Femur (tissue), 1 donor: ENCODE measurements around the gene HAO2.
A peak's percentile ranks its signal among the peaks of the same experiment; 100 is the strongest.
"Not testable (repeated sequence)": the region's sequence is repeated elsewhere in the genome, so short reads cannot be mapped to it uniquely, and the experiment has no call there.

Source experiments
- DNase-seq: peaks from one replicate; pipeline ENCODE4 v3.0.0-alpha.2; 2017

Gene HAO2

DNA sequence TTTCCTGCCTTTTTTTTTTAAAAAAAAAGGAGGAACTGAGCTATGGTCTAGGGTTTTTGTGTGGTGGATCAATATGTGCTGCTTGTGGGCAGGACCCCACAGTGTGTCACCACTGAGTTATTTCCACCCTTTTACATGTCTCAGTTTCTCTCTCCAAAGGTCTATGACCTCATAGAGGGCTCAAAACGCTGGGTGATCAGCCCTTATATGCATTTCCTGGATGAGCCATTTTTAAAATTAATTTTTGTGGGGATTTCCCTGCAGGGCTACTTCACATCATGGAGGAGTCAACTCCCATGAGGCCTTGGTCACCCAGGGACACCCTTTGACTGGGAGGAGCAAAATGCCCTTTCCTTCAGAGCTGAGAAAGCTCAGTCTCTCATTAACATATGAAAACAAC is 20.7 kb upstream of the HAO2 start:
- no peak for DNase-seq

- no peak for DNase-seq
These were observed 19.6 kb upstream of the HAO2 start for GRCh38 chr1:119348941-119349340.

DNA sequence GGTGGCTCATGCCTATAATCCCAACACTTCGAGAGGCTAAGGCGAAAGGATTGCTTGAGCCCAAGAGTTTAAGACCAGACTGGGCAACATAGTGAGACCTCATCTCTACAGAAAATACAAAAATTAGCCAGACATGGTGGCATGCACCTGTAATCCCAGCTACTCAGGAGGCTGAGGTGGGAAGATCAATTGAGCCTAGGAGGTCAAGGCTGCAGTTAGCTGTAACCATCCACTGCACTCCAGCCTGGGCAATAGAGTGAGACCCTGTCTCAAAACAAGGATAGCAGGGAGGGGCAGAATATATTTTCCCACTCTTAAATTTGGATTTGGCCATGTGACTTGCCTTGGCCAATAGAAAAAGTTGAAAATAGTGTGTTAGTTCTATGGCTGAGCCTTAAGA is 17.7 kb upstream of the HAO2 start:
- DNase-seq, result not testable (repeated sequence)

DNA sequence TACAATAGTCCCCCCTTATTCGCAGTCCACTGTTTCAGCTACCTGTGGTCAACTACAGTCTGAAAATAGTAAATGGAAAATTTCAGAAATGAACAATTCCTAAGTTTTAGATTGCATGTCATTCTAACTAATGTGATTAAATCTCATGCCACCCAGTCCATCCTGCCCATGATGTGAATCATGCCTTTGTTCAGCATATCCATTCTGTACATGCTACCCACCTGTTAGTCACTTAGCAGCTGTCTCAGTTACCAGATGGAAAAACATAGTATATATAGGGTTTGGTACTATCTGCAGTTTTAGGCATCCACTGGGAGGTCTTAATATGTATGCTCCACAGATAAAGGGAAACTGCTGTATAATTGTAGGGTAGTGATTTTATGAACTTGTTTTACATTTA is 16.6 kb upstream of the HAO2 start:
- DNase-seq, result no peak

DNA sequence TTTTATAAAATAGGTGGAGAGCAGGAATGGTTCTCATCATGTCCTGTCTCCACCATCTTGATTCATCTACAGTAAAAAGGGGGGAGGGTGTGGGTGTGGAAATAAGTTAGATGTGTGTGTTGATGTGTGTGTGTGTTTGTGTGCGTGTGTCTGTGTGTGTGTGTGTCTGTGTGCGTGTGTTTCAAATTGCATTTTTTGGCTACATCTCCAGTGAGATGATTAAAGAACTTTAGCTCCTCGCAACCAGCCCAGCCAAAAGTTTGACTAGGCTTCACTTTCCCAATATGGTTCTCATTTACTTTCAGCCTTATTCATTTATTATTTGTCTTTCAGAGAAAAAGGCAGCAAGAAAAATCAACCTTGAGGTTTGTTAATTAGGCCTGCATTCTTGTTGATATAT is 14.7 kb upstream of the HAO2 start:
- DNase-seq, result no peak

GRCh38 chr1:119358636-119359035 is 9.9 kb upstream of the HAO2 start:
- DNase-seq, result peak; percentile 32

DNA sequence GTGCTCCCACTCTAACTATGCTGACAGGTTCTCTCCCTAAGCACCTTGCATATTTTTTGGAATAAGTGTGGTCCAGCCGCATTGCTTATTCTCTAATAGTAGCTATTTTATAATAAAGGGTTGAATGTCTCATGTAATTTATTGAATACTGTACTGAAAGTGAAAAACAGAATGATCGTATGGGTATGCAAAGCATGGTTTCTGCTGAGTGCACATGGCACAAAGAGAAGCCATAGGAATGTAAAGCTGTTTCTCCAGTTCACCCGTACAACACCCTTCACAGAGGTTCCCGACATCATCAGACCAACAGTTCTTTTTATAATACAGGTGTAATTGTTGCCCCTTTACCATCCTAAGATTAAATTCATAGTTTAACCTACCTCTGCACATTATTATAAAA is 8.9 kb upstream of the HAO2 start:
- DNase-seq, result no peak

GRCh38 chr1:119361205-119361604 is 7.4 kb upstream of the HAO2 start:
- no peak for DNase-seq

DNA sequence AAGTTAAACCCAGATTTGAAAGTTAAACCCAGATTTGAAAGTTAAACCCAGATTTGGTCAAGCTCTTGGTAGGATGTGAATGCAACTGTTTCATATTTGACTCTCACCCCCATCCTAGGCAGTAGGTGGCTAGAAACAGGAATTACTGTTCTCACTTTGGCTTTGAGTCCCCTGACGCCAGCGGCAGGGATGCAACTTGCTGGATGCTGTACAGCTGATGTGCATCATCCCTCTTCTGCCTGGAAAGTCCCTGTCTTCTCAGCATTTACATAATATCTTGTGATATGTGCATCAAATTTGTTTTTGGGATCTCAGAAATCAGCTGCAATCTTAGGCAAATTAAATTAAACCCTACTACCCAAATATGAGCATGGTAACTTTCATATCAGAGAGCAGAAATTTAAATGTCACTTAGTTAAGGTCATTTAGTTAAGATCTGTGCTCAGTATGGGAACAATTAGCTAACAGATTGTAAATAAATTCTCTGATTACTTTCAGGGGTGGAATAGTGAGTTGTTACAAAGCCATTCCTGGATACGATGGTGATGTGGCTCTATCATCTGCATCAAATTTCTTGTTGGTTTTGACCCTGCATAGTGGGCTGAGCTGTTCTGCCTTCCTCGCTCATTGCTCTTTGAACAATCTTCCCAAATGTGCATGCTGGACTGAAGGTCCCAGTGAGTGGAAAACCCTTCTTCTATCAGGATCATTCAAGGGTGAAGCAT is 6.8 kb upstream of the HAO2 start:
- DNase-seq, result no peak

GRCh38 chr1:119363162-119363561 is 5.4 kb upstream of the HAO2 start:
- DNase-seq, result peak; percentile 24

DNA sequence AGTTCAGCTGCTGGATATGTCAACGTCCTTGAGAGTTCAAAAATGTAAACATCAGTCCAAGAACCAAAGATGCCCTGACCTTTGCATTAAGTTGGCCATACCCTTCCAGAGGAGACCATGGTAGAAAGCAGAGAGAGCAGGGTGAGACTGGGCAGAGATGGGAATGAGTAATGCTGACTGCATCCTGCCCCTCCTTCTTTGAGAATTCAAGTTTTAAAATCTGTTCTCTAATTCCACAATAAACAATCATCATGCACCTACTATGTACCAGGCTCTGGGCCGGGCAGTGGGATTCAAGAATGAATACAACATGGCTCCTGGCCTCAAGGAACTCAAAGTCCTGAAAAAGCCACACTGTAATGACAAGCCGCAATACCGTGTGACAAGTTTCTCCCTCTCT is 3.9 kb upstream of the HAO2 start:
- no peak for DNase-seq

- no peak for DNase-seq
These were observed 2.2 kb upstream of the HAO2 start for GRCh38 chr1:119366424-119366823.

DNA sequence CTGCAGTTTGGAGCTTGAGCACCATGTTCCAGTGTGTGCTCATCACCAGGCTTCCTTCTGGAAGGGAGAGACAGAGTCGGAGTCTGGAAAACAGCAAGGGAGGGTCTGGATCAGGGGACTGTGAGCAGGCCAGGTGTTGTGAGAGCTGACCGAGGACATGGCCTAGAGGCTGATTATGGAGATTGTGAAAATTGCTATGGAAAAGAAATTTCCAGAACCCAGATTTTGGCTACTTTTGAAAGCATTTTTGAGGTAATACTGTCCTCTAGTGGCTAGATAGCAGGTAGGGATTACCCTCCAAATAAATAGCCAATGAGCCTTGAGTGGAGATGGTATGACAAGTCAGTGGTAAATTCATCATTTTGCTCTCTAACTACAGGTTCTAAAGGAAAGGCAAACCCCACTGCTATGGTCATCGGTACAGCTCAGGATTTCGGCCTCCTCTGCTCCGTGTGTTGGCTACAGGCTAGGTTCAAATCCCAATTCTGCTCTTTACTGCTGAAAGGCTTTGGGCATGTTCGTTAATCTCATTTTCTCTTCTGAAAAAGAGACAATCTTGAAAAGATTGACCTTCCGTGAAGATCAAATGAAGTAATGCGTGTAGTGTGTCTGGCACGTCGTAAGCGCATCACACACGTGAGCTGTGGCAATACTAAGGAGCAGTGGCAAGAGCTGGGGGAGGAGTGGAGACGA is 1.0 kb upstream of the HAO2 start:
- DNase-seq, result peak; percentile 23

DNA sequence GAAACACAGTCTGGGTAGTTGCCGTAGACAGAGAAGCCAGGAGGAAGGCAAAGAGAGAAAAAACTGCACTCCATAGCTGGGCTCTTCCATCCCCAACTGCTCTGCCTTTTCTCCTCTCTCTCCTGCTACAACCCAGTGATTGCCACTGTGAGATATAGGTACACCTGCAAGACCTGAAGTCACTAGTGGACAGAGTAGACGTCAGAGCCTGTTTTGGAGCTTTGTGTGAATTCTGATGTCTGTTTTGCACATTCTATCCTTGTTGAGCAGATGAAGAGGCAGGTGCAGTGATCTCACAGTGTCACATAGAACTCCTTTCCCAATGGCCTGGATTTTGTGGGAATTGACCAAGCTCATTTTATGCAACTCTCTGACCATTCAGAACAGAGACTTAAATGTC is 2.2 kb downstream of the HAO2 start:
- no peak for DNase-seq

DNA sequence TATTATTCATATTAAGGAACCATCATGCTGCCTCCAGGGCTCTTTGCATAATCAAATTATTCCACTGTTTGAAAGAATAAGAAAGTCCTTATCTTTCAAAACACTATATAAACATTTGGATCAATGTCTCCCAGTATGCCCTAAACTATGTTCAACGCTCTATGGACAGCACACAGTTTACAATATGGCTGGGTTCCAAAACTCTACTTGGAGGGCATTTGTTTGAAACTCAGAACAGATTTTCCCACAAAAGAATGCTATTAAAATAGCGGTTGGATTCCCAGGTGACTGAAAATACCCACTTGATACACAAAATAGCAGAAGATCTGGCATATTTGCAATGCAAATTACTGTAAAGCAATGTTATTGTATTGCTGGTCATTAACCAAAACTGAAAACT is 3.2 kb downstream of the HAO2 start:
- no peak for DNase-seq

GRCh38 chr1:119372503-119373086 is 4.0 kb downstream of the HAO2 start:
- DNase-seq, result peak; percentile 63

- no peak for DNase-seq
These were observed 4.9 kb downstream of the HAO2 start for GRCh38 chr1:119373465-119373864.

DNA sequence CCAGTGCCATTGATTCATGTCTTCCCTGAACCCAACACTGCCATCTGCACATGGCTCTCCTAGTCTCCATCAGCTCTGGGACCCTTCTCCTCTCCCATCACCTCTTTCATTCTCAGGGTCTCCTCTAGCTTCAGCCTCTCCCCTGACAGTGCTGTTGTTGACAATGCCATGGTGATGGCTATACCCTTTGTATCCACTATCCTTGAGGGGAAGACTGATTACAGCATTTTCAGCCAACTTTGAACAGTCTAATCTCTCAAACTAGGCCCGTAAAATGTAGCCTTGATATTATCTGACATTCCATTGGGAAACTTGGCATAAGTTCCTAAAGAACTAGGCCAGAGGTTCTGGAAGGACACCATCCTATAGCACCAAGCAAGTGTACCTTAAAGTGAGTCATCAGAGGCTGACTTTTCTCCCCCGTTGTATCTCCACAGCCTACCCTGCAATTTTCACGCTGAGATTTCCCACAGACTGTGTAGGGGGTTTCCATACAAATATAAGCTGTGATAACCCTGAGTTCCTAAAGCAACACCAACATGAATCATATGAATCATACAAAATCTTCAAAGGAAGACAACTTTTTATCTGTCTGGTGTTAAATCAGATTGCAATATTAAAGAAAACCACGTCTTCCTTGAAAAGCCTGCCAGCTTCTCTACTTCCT is 5.8 kb downstream of the HAO2 start:
- no peak for DNase-seq

DNA sequence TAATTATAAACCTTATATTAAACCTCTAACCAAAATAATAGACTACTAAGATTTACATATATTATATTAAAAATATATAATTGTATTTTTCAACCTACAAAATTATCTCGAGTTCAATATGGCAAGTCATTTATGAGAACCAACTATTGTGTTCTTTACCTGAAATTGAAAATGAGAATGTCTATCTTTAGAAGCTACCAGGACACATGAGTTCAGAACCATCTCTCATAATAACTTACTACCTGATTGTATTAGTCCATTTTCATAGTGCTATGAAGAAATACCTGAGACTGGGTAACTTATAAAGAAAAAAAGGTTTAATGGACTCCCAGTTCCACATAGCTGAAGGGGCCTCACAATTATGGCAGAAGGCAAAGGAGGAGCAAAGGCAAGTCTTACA is 6.8 kb downstream of the HAO2 start:
- no peak for DNase-seq

DNA sequence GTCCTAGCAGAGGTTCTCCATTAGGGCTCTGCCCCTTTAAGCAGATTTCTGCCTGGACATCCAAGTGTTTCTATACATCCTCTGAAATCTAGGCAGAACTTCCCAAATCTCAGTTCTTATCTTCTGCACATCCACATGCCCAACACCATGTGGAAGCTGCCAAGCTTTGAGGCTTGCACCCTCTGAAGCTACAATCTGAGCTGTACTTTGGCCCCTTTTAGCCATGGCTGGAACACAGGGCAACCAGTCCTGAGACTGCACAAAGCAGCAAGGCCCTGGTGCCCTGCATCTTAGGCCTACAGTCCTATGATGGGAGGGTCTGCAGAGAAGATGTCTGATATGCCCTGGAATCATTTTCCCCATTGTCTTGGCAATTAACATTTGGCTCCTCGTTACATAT is 8.0 kb downstream of the HAO2 start:
- DNase-seq, result no peak

GRCh38 chr1:119377594-119377993 is 9.0 kb downstream of the HAO2 start:
- not testable (repeated sequence) for DNase-seq

DNA sequence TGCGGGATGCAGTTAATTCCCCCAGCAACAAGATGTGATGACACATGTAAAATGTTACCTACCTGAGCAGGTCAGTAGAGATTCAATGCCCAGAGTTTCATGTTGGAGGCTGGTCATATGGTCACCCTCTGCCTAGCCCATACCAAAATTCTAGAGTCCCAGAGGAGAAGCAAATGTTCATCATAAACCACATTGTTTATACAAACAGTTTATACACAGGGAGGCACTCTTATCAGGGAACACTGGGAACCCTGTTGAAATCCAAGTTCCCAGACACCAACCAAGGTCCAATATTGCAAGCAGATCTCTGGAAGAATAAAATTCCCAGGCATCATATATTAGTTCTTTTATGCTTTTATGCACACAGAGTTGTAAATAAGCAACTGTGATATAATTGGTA is 10.5 kb downstream of the HAO2 start:
- no peak for DNase-seq

DNA sequence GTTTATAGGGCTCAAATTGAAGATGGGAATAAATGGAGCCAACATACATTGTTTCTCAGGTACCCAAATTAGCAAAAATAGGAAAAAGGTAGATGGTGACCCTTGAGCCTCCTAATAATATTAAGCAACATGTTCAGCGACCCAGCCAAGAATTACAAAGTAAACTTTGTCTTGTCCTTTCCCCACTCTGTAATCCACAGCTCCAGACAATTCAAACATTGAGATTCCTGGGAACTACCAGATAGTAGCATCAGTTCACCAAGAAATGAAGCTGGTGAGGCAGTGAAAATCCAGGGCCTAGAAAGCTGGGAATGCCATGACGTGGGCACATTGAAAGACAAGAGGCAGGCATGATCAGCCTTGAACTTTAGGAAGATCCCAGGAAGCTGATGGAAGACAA is 11.7 kb downstream of the HAO2 start:
- DNase-seq, result no peak
